WTC11 (cell line): ENCODE results near the gene SORCS2. TPM values are rescaled to one million over a fixed set of nuclear protein-coding genes. Genes with fewer than 3 reads are reported as not detected.

Experiments
- ATAC-seq: fragments of 200-7000 bp; cut with Tn5 transposase; 2 replicates; pipeline ENCODE4 v1.10.0; 2021; ENCODE audit warnings: mild to moderate bottlenecking, moderate library complexity
- CTCF ChIA-PET: fragments of 300-600 bp; sonication (Branson Sonifier 250); formaldehyde crosslinking; loops from one replicate; lab custom pipeline; 2021; ENCODE audit warnings: antibody characterized with exemption; lab: Charles Lee
- POLR2A ChIA-PET: fragments of 350-600 bp; sonication (Branson Sonifier 250); formaldehyde crosslinking; loops from one replicate; lab custom pipeline; 2021; ENCODE audit warnings: antibody characterized with exemption; lab: Charles Lee
- DNase-seq: peaks from one replicate; pipeline ENCODE4 v3.0.0; 2021; ENCODE audit warnings: low spot score
- H3K27ac Mint-ChIP-seq: 2 replicates; pipeline ENCODE4 v1.8.0; 2021; ENCODE audit warnings: mixed read lengths
- H3K27me3 Mint-ChIP-seq: 2 replicates; pipeline ENCODE4 v1.8.0; 2021; ENCODE audit warnings: low read depth, mild to moderate bottlenecking, moderate library complexity, mixed read lengths
- H3K36me3 Mint-ChIP-seq: 2 replicates; pipeline ENCODE4 v1.8.0; 2021; ENCODE audit warnings: mixed read lengths
- H3K4me1 Mint-ChIP-seq: 2 replicates; pipeline ENCODE4 v1.8.0; 2022; ENCODE audit warnings: mixed read lengths
- H3K4me3 Mint-ChIP-seq: 2 replicates; pipeline ENCODE4 v1.8.0; 2021; ENCODE audit warnings: mild to moderate bottlenecking, moderate library complexity, mixed read lengths
- H3K9me3 Mint-ChIP-seq: 2 replicates; pipeline ENCODE4 v1.8.0; 2021; ENCODE audit warnings: mixed read lengths
- CREB1 ChIP-seq: sonication (generic); formaldehyde crosslinking; IDR thresholded peaks from 2 replicates; pipeline ENCODE4 v1.8.0; 2023; ENCODE audit warnings: mild to moderate bottlenecking, missing genetic modification reagents
- EMX1 ChIP-seq: fragments of 250-450 bp; sonication (Bioruptor Pico); IDR thresholded peaks from 2 replicates; pipeline ENCODE4 v1.8.0; 2021; ENCODE audit warnings: mild to moderate bottlenecking
- GRHL2 ChIP-seq: fragments of 250-450 bp; sonication (Bioruptor Pico); IDR thresholded peaks from 2 replicates; pipeline ENCODE4 v1.8.0; 2022; ENCODE audit warnings: mild to moderate bottlenecking, moderate library complexity; ENCODE audit not compliant: insufficient replicate concordance, severe bottlenecking
- KAT7 ChIP-seq: sonication (generic); formaldehyde crosslinking; IDR thresholded peaks from 2 replicates; pipeline ENCODE4 v1.8.1; 2023; ENCODE audit warnings: missing genetic modification reagents, mild to moderate bottlenecking, borderline replicate concordance
- MYBL2 ChIP-seq: sonication (generic); formaldehyde crosslinking; IDR thresholded peaks from 2 replicates; pipeline ENCODE4 v1.8.1; 2023; ENCODE audit warnings: mild to moderate bottlenecking, moderate library complexity, missing genetic modification reagents
- NFE2L1 ChIP-seq: sonication (generic); formaldehyde crosslinking; IDR thresholded peaks from 2 replicates; pipeline ENCODE4 v1.8.1; 2023; ENCODE audit warnings: missing genetic modification reagents
- NR3C1 ChIP-seq: sonication (generic); formaldehyde crosslinking; conservative IDR thresholded peaks from 2 replicates; pipeline ENCODE4 v1.8.1; 2023; ENCODE audit warnings: low read depth, mild to moderate bottlenecking, missing genetic modification reagents
- PRRX2 ChIP-seq: fragments of 250-450 bp; sonication (Bioruptor Pico); IDR thresholded peaks from 2 replicates; pipeline ENCODE4 v1.8.0; 2021; ENCODE audit warnings: mild to moderate bottlenecking
- RELA ChIP-seq: sonication (generic); formaldehyde crosslinking; IDR thresholded peaks from 2 replicates; pipeline ENCODE4 v1.8.1; 2022; ENCODE audit warnings: missing genetic modification reagents, mild to moderate bottlenecking, borderline replicate concordance
- SP1 ChIP-seq: sonication (generic); formaldehyde crosslinking; conservative IDR thresholded peaks from 2 replicates; pipeline ENCODE4 v1.8.1; 2022; ENCODE audit warnings: missing genetic modification reagents
- TEAD1 ChIP-seq: sonication (generic); formaldehyde crosslinking; IDR thresholded peaks from 2 replicates; pipeline ENCODE4 v1.8.0; 2022; ENCODE audit warnings: mild to moderate bottlenecking, missing genetic modification reagents
- TEAD4 ChIP-seq: sonication (generic); formaldehyde crosslinking; IDR thresholded peaks from 2 replicates; pipeline ENCODE4 v1.8.0; 2022; ENCODE audit warnings: mild to moderate bottlenecking, missing genetic modification reagents
- TP53 ChIP-seq: sonication (generic); formaldehyde crosslinking; IDR thresholded peaks from 2 replicates; pipeline ENCODE4 v1.8.1; 2023; ENCODE audit warnings: mild to moderate bottlenecking, missing genetic modification reagents
- total RNA-seq: library from RNA; stranded (reverse); gene quantifications from 3 replicates; pipeline ENCODE4 v1.2.3, GENCODE V29; 2021
- TF ChIP-seq, protein P1 (sequence below): fragments of 250-450 bp; sonication (Bioruptor Pico); IDR thresholded peaks from 2 replicates; pipeline ENCODE4 v1.8.0; 2021; ENCODE audit warnings: mild to moderate bottlenecking
- TF ChIP-seq, protein P2 (sequence below): fragments of 250-450 bp; sonication (Bioruptor Pico); IDR thresholded peaks from 2 replicates; pipeline ENCODE4 v1.9.0; 2021; ENCODE audit warnings: moderate library complexity, mild to moderate bottlenecking, inconsistent platforms, borderline replicate concordance
- TF ChIP-seq, protein P3 (sequence below): sonication (generic); formaldehyde crosslinking; IDR thresholded peaks from 2 replicates; pipeline ENCODE4 v1.8.1; 2022; ENCODE audit warnings: mild to moderate bottlenecking, missing genetic modification reagents, moderate library complexity, borderline replicate concordance
- TF ChIP-seq, protein P4 (sequence below): sonication (generic); formaldehyde crosslinking; IDR thresholded peaks from 2 replicates; pipeline ENCODE4 v1.8.0; 2023; ENCODE audit warnings: mild to moderate bottlenecking, missing genetic modification reagents
- TF ChIP-seq, protein P5 (sequence below): sonication (generic); formaldehyde crosslinking; conservative IDR thresholded peaks from 2 replicates; pipeline ENCODE4 v1.8.1; 2022; ENCODE audit warnings: mild to moderate bottlenecking, missing genetic modification reagents
- TF ChIP-seq, protein P6 (sequence below): sonication (generic); formaldehyde crosslinking; IDR thresholded peaks from 2 replicates; pipeline ENCODE4 v1.8.0; 2022; ENCODE audit warnings: missing genetic modification reagents
- TF ChIP-seq, protein P7 (sequence below): sonication (generic); formaldehyde crosslinking; IDR thresholded peaks from 2 replicates; pipeline ENCODE4 v1.8.1; 2022; ENCODE audit warnings: low read depth, missing genetic modification reagents, borderline replicate concordance
- TF ChIP-seq, protein P8 (sequence below): sonication (generic); formaldehyde crosslinking; IDR thresholded peaks from 2 replicates; pipeline ENCODE4 v1.8.1; 2023; ENCODE audit warnings: mild to moderate bottlenecking, missing genetic modification reagents, moderate library complexity

SORCS2 gene
- total RNA-seq, 1 experiment from 2014 or later = 6.6 TPM

DNA sequence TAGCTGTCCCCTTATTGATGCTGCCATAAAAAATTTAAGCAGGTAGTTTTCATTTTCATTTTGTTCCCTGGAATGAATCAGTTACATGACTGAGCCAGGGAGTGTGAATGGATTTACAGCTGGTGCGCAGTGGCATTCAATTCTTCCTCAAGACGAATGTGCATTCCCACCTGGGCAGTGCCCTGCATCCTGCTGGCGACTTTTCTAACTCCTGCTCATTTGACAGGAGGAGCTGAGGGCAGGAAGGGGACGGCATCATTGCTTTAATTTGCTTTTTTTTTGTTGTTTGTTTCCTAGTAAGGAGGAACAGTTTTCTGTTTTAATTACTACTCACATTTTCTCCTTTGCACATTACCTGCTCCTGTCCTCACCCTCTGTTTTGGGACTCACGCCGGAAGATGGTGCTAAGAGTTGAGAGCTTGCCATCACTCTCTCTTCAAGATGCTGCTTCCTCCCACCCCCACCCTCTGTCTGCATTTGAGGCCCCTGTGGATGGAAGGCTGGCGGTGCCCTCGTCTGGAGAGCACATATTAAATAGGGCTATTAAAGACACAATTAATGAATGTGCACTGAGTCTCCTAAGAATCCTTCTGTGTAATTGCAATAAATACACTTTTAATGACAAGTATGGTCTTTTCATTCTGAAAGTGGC lies 206.6 kb downstream of the SORCS2 start:
- Mint-ChIP-seq H3K27ac (no peak overlapping the region), H3K27me3 (peaks cover 11% of the 10 kb centered on the region), H3K4me3 (no peak overlapping the region), H3K36me3 (no peaks in the 10 kb centered on the region)
- ChIA-PET POLR2A (no interaction called here), CTCF (interaction anchor here (1.5 kb wide), 2 partner anchors 62 to 252 kb away, joined by 3 to 4 read pairs; no protein-coding TSS in a partner anchor)
- ATAC-seq = no peak
- TF ChIP-seq RELA (CRISPR knock-in tag) (no peak), MYBL2 (CRISPR knock-in tag) (no peak), CREB1 (CRISPR knock-in tag) (no peak), SP1 (CRISPR knock-in tag) (no peak), EMX1 (no peak), TEAD4 (CRISPR knock-in tag) (no peak), PRRX2 (CRISPR knock-in tag) (no peak)
- TF ChIP-seq, protein P1, sequence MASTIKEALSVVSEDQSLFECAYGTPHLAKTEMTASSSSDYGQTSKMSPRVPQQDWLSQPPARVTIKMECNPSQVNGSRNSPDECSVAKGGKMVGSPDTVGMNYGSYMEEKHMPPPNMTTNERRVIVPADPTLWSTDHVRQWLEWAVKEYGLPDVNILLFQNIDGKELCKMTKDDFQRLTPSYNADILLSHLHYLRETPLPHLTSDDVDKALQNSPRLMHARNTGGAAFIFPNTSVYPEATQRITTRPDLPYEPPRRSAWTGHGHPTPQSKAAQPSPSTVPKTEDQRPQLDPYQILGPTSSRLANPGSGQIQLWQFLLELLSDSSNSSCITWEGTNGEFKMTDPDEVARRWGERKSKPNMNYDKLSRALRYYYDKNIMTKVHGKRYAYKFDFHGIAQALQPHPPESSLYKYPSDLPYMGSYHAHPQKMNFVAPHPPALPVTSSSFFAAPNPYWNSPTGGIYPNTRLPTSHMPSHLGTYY (CRISPR knock-in tag) = no peak
- TF ChIP-seq, protein P2, sequence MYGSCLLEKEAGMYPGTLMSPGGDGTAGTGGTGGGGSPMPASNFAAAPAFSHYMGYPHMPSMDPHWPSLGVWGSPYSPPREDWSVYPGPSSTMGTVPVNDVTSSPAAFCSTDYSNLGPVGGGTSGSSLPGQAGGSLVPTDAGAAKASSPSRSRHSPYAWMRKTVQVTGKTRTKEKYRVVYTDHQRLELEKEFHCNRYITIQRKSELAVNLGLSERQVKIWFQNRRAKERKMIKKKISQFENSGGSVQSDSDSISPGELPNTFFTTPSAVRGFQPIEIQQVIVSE (CRISPR knock-in tag) = no peak
- TF ChIP-seq, protein P3, sequence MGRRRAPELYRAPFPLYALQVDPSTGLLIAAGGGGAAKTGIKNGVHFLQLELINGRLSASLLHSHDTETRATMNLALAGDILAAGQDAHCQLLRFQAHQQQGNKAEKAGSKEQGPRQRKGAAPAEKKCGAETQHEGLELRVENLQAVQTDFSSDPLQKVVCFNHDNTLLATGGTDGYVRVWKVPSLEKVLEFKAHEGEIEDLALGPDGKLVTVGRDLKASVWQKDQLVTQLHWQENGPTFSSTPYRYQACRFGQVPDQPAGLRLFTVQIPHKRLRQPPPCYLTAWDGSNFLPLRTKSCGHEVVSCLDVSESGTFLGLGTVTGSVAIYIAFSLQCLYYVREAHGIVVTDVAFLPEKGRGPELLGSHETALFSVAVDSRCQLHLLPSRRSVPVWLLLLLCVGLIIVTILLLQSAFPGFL (CRISPR knock-in tag) = no peak
- TF ChIP-seq, protein P4, sequence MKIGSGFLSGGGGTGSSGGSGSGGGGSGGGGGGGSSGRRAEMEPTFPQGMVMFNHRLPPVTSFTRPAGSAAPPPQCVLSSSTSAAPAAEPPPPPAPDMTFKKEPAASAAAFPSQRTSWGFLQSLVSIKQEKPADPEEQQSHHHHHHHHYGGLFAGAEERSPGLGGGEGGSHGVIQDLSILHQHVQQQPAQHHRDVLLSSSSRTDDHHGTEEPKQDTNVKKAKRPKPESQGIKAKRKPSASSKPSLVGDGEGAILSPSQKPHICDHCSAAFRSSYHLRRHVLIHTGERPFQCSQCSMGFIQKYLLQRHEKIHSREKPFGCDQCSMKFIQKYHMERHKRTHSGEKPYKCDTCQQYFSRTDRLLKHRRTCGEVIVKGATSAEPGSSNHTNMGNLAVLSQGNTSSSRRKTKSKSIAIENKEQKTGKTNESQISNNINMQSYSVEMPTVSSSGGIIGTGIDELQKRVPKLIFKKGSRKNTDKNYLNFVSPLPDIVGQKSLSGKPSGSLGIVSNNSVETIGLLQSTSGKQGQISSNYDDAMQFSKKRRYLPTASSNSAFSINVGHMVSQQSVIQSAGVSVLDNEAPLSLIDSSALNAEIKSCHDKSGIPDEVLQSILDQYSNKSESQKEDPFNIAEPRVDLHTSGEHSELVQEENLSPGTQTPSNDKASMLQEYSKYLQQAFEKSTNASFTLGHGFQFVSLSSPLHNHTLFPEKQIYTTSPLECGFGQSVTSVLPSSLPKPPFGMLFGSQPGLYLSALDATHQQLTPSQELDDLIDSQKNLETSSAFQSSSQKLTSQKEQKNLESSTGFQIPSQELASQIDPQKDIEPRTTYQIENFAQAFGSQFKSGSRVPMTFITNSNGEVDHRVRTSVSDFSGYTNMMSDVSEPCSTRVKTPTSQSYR (CRISPR knock-in tag) = no peak
- TF ChIP-seq, all 79 proteins: peak for 0
- Mint-ChIP-seq H3K4me1 (no peaks in the 10 kb centered on the region), H3K9me3 (peaks cover 10% of the 10 kb centered on the region)
- no peak for DNase-seq

DNA sequence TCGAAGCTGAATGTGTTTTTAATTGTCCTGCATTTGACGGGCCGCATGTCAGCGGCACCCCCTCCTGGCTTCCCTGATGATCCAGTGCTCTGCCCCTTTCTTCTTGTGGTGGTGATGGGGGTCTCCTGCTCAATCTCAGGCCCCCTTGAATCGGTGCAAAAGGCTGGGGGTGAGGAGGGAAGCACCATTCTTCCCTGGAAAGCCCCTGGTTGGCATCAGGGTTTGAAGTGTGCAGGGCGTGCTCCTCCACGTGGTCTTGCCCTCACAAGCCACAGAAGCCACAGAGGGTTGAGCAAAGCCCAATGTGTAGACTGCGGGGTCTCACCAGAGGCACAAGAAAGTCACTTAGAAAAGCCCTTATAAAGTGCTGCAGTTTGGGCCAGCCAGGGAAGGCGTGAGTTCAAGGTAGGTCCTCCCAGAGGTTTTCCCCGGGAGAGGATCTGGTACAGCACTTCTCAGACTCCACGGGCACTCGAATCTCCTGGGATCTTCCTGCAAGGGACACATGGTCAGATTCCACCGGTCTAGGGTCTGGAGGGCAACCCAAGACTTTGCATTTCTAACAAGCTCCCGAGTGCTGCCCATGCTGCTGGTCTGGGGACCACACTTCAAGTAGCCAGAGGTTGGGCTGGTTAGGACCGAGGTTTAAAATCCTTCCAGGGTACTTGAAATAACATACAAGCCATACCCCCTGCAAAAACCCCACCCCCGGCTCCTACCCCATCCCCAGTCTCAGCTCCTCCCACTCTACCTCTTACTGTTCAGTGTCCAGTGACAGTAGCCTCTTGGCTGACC lies 207.3 kb downstream of the SORCS2 start:
- no peak for DNase-seq
- POLR2A ChIA-PET = no interaction called here
- CTCF ChIA-PET = interaction anchor here (1.5 kb wide), 1 partner anchor 61 kb away, joined by 4 read pairs; no protein-coding TSS in a partner anchor
- H3K4me3 Mint-ChIP-seq = no peak overlapping the region
- no peak overlapping the region for H3K27ac Mint-ChIP-seq
- no peak for ATAC-seq
- H3K36me3 Mint-ChIP-seq = no peaks in the 10 kb centered on the region
- peaks cover 17% of the 10 kb centered on the region for H3K9me3 Mint-ChIP-seq
- H3K27me3 Mint-ChIP-seq = peaks cover 17% of the 10 kb centered on the region
- no peaks in the 10 kb centered on the region for H3K4me1 Mint-ChIP-seq
- TF ChIP-seq, protein P5, sequence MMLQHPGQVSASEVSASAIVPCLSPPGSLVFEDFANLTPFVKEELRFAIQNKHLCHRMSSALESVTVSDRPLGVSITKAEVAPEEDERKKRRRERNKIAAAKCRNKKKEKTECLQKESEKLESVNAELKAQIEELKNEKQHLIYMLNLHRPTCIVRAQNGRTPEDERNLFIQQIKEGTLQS (CRISPR knock-in tag) = no peak
- TF ChIP-seq TEAD1 (CRISPR knock-in tag) (no peak), NFE2L1 (CRISPR knock-in tag) (no peak), GRHL2 (no peak), TP53 (no peak), NR3C1 (CRISPR knock-in tag) (no peak), KAT7 (CRISPR knock-in tag) (no peak)
- TF ChIP-seq, protein P6, sequence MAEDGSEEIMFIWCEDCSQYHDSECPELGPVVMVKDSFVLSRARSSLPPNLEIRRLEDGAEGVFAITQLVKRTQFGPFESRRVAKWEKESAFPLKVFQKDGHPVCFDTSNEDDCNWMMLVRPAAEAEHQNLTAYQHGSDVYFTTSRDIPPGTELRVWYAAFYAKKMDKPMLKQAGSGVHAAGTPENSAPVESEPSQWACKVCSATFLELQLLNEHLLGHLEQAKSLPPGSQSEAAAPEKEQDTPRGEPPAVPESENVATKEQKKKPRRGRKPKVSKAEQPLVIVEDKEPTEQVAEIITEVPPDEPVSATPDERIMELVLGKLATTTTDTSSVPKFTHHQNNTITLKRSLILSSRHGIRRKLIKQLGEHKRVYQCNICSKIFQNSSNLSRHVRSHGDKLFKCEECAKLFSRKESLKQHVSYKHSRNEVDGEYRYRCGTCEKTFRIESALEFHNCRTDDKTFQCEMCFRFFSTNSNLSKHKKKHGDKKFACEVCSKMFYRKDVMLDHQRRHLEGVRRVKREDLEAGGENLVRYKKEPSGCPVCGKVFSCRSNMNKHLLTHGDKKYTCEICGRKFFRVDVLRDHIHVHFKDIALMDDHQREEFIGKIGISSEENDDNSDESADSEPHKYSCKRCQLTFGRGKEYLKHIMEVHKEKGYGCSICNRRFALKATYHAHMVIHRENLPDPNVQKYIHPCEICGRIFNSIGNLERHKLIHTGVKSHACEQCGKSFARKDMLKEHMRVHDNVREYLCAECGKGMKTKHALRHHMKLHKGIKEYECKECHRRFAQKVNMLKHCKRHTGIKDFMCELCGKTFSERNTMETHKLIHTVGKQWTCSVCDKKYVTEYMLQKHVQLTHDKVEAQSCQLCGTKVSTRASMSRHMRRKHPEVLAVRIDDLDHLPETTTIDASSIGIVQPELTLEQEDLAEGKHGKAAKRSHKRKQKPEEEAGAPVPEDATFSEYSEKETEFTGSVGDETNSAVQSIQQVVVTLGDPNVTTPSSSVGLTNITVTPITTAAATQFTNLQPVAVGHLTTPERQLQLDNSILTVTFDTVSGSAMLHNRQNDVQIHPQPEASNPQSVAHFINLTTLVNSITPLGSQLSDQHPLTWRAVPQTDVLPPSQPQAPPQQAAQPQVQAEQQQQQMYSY (CRISPR knock-in tag) = no peak
- TF ChIP-seq, protein P7, sequence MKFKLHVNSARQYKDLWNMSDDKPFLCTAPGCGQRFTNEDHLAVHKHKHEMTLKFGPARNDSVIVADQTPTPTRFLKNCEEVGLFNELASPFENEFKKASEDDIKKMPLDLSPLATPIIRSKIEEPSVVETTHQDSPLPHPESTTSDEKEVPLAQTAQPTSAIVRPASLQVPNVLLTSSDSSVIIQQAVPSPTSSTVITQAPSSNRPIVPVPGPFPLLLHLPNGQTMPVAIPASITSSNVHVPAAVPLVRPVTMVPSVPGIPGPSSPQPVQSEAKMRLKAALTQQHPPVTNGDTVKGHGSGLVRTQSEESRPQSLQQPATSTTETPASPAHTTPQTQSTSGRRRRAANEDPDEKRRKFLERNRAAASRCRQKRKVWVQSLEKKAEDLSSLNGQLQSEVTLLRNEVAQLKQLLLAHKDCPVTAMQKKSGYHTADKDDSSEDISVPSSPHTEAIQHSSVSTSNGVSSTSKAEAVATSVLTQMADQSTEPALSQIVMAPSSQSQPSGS (CRISPR knock-in tag) = no peak
- TF ChIP-seq, protein P8, sequence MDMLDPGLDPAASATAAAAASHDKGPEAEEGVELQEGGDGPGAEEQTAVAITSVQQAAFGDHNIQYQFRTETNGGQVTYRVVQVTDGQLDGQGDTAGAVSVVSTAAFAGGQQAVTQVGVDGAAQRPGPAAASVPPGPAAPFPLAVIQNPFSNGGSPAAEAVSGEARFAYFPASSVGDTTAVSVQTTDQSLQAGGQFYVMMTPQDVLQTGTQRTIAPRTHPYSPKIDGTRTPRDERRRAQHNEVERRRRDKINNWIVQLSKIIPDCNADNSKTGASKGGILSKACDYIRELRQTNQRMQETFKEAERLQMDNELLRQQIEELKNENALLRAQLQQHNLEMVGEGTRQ (CRISPR knock-in tag) = no peak
